Natural killer cell (primary cell): Measurements from ENCODE around the gene TAF8. TPM values are rescaled to one million over a fixed set of nuclear protein-coding genes. Genes with fewer than 3 reads are reported as not detected.

Source experiments
- ATAC-seq, 3 donors: fragments of 150-1000 bp in 2 of 3; fragments of 200-7000 bp in 1 of 3; cut with Tn5 transposase; 1 replicate in 1 of 3; 2 replicates in 2 of 3; pipeline ENCODE4 v1.10.0; 2021; ENCODE audit warnings: mild to moderate bottlenecking in 2 of 3, moderate library complexity in 2 of 3
- DNase-seq, 2 donors: peaks; one replicate each; pipeline versions ENCODE4 v3.0.0 to v3.0.0-alpha.2; 2013 to 2021; ENCODE audit warnings: mixed read lengths in 1 of 2
- H3K27ac ChIP-seq: one replicate; pipeline ENCODE4 v1.5.1; 2013; ENCODE audit warnings: mild to moderate bottlenecking, low read length
- H3K27me3 ChIP-seq: one replicate; pipeline ENCODE4 v1.6.1; 2013; ENCODE audit warnings: low read length; ENCODE audit not compliant: control insufficient read depth, insufficient read depth
- H3K36me3 ChIP-seq: one replicate; pipeline ENCODE4 v1.6.1; 2013; ENCODE audit warnings: low read length; ENCODE audit not compliant: control insufficient read depth, insufficient read depth
- H3K4me1 ChIP-seq: one replicate; pipeline ENCODE4 v1.6.1; 2013; ENCODE audit warnings: low read length; ENCODE audit not compliant: control insufficient read depth, insufficient read depth
- H3K4me3 ChIP-seq: one replicate; pipeline ENCODE4 v1.5.1; 2013; ENCODE audit warnings: low read length
- H3K9me3 ChIP-seq: one replicate; pipeline ENCODE4 v1.6.1; 2013; ENCODE audit warnings: low read length; ENCODE audit not compliant: control insufficient read depth, insufficient read depth
- H3K27ac Mint-ChIP-seq, 2 donors: one replicate each; pipeline ENCODE4 v1.8.0; 2022; ENCODE audit warnings: mild to moderate bottlenecking in 2 of 2, mixed read lengths in 2 of 2, moderate library complexity in 1 of 2
- H3K27me3 Mint-ChIP-seq, 2 donors: one replicate each; pipeline ENCODE4 v1.8.0; 2022; ENCODE audit warnings: low read depth in 2 of 2, mixed read lengths in 2 of 2
- H3K36me3 Mint-ChIP-seq: one replicate; pipeline ENCODE4 v1.8.0; 2022; ENCODE audit warnings: mixed read lengths
- H3K4me1 Mint-ChIP-seq, 2 donors: one replicate each; pipeline ENCODE4 v1.8.0; 2022; ENCODE audit warnings: mixed read lengths in 2 of 2
- H3K4me3 Mint-ChIP-seq: one replicate; pipeline ENCODE4 v1.8.0; 2022; ENCODE audit warnings: mild to moderate bottlenecking, moderate library complexity, mixed read lengths
- H3K9me3 Mint-ChIP-seq, 2 donors: one replicate each; pipeline ENCODE4 v1.8.0; 2022; ENCODE audit warnings: mixed read lengths in 2 of 2
- CTCF ChIP-seq: fragments of 200-600 bp; IDR thresholded peaks from one replicate; pipeline ENCODE4 v1.8.0; 2022; ENCODE audit warnings: antibody characterized with exemption
- WGBS: methylation state at CpG from one replicate; pipeline ENCODE4 v1.1.7; 2013; ENCODE audit warnings: missing lambda C conversion rate; ENCODE audit not compliant: insufficient coverage; 5-methylcytosine and 5-hydroxymethylcytosine counted together
- intact Hi-C: fragments of 100-400 bp; cut with micrococcal nuclease; formaldehyde crosslinking; loops from one replicate; pipeline ENCODE4 v1.14.2; 2022
- total RNA-seq, 4 donors: library from RNA; stranded (reverse); fragments of 120-200 nt in 1 of 4; gene quantifications; one replicate each; pipeline versions ENCODE4 v1.2.3 to v1.2.4, GENCODE V29; 2013 to 2022

The TAF8 gene
- total RNA-seq, 3 donors from 2014 or later (not counting 1 experiment from before 2014, with no cell fraction given), result 38.4 to 54.2 (median 47.5) TPM

GRCh38 chr6:42079941-42080464 is 29.7 kb downstream of the TAF8 start:
- TF ChIP-seq CTCF, result no peak
- Histone ChIP-seq H3K27me3 (no peaks in the 10 kb centered on the region), H3K27ac (no peak overlapping the region), H3K9me3 (no peaks in the 10 kb centered on the region), H3K4me3 (no peak overlapping the region), H3K4me1 (no peaks in the 10 kb centered on the region), H3K36me3 (peaks cover 30% of the 10 kb centered on the region)
- ATAC-seq, result no peak
- intact Hi-C loops, result loop anchor here (5.0 to 10.0 kb wide), 2 partner anchors 87 to 465 kb away; no protein-coding TSS in a partner anchor
- 98% methylated on average over 10 of the region's 10 CpGs for WGBS
- no peak overlapping the region for H3K27ac Mint-ChIP-seq
- peaks cover 0 to 7% of the 10 kb centered on the region in 2 donors for H3K4me1 Mint-ChIP-seq
- no peaks in the 10 kb centered on the region for H3K9me3 Mint-ChIP-seq
- no peak for DNase-seq
- peaks cover 8% of the 10 kb centered on the region for H3K36me3 Mint-ChIP-seq
- no peaks in the 10 kb centered on the region for H3K27me3 Mint-ChIP-seq
- H3K4me3 Mint-ChIP-seq, result no peak overlapping the region

DNA sequence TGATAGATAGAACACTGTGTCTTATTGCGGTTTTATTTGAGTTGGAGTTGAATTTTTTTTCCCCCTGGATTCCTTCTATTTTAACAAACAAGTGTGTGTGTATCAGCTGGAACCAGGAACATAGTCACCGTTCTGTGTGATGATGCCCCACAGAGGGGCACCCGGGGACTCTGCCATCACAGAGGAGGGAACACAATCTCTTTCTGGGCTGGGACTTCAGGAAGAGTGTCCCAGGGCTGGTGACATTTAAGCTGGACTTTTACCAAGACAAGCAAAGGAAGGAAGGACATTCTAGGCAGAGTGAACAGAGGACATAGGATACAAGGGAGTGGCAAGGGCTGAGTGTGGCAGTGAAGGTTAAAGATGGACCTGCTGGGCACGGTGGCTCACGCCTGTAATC is 33.2 kb downstream of the TAF8 start:
- no peak for TF ChIP-seq CTCF
- intact Hi-C loops, result no loop called here
- no peaks in the 10 kb centered on the region for H3K27me3 ChIP-seq
- WGBS, result 92% methylated on average over 3 of the region's 5 CpGs
- DNase-seq (no peak), ATAC-seq (no peak)
- Mint-ChIP-seq H3K27ac (peak overlapping the region in 1 of 2 donors; percentile 15), H3K4me3 (no peak overlapping the region), H3K4me1 (peaks cover 0 to 7% of the 10 kb centered on the region in 2 donors), H3K36me3 (peaks cover 8% of the 10 kb centered on the region), H3K27me3 (no peaks in the 10 kb centered on the region), H3K9me3 (no peaks in the 10 kb centered on the region)
- no peak overlapping the region for H3K27ac ChIP-seq
- H3K9me3 ChIP-seq, result no peaks in the 10 kb centered on the region
- H3K4me1 ChIP-seq, result no peaks in the 10 kb centered on the region
- no peak overlapping the region for H3K4me3 ChIP-seq
- H3K36me3 ChIP-seq, result peaks cover 12% of the 10 kb centered on the region

DNA sequence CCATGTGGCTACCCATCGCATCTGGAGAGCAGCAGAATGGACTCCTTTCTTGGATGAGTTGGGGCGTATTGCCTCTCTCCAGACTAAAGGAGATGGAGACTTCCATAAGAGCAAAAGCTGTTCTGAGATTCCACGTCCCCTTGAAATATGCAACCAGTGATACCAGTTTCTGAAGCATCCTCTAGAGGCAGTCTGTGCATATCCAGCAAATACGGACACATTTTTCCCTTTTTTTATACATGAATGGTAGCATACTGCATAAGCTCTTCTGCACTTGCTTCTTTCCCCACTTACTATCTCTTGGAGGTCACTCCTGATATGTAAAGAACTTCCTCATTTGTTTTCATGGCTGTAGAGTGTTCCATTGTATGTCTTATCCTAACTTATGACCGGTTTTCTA is 34.6 kb downstream of the TAF8 start:
- H3K4me1 ChIP-seq, result no peaks in the 10 kb centered on the region
- DNase-seq, result no peak
- no peak overlapping the region for H3K4me3 Mint-ChIP-seq
- WGBS, result 95% methylated on average over 5 of the region's 5 CpGs
- H3K9me3 ChIP-seq, result no peaks in the 10 kb centered on the region
- H3K27me3 ChIP-seq, result no peaks in the 10 kb centered on the region
- H3K27ac ChIP-seq, result no peak overlapping the region
- no peak overlapping the region for H3K27ac Mint-ChIP-seq
- no peaks in the 10 kb centered on the region for H3K9me3 Mint-ChIP-seq
- H3K27me3 Mint-ChIP-seq, result no peaks in the 10 kb centered on the region
- intact Hi-C loops, result no loop called here
- H3K4me1 Mint-ChIP-seq, result peaks cover 0 to 7% of the 10 kb centered on the region in 2 donors
- H3K36me3 Mint-ChIP-seq, result peaks cover 8% of the 10 kb centered on the region
- ATAC-seq, result no peak
- no peak for TF ChIP-seq CTCF
- H3K36me3 ChIP-seq, result peaks cover 8% of the 10 kb centered on the region
- H3K4me3 ChIP-seq, result no peak overlapping the region
